Measurements from ENCODE around the gene LIG4.

The LIG4 gene

GRCh38 chr13:108194435-108194936 lies 20.9 kb downstream of the LIG4 start:
- no peak for DNase-seq (ENCODE audit: low read depth)

DNA sequence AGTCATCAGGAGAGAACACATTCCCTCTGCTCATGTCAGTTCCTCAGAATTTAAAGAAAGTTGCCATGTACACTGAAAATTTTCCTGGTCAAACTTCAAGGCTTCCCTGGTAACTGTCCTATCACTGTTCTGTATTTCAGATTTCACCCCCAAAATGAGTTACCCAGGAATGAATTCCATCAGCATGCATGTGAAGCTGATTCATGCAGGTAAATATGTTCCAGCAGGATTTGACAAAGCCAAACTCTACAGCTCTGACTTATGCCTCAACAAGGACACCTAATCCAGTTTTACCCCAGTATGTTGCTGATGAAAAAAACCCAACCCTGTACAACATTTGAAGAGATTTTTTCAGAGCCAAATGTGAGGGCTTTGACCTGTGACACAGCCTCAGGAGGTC lies 21.5 kb downstream of the LIG4 start:
- no peak for DNase-seq (ENCODE audit: low read depth)

DNA sequence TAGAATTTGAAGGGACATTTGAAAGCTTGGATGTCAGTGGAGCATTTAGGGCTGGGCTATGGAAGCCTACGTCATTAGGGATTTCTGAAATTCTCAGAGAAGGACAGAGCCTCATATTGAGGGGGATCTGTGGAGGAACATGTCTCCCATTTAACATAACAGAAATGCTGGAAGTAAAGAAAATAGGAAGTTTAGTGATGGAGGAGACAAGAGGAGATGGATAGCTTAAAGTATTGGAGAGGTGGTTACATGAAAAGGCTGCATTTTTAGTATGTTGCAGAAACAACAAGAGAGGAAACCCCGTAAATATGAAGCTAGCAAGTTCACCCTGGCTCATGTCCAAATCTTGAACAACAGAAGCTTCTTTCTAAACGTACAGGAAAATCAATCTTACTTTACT lies 24.4 kb downstream of the LIG4 start:
- DNase-seq (ENCODE audit: low read depth), result no peak

DNA sequence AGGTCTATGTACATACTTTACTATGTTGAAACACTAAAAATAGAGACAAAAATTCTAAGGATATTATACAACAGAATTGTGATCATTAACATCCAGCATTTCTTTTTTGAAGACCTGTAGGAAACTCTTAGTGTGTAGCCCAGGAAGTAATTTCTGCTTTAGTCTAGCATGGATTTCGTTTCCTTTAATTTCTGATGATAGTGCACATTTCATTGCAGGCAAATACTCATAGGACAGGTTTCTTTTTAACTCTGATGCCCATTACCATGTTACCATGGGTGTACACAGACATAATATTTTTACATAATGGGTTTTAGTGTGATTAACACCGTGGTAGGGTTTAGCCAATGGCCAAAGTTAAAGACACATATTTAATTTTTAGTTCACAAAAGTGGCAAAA lies 27.1 kb downstream of the LIG4 start:
- DNase-seq (ENCODE audit: low read depth), result no peak

DNA sequence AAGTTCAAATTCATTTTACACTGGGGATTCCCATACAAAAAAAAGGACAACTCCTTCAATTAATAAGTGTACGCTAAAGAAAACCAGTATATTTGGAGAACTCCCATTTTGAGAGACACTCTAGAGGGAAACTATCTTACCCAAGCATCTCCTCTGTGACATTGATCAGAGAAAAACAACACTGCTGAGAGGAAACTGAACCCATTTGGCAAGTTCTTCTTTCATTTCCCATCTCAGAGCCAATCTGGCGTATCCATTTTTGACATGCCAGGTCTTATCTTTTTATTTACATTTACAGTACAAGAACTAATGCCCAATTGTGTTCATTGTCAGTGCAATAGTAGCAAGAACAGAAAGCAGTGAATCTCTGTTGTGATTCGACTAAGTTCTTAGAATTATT lies 30.1 kb downstream of the LIG4 start:
- DNase-seq (ENCODE audit: low read depth), result no peak

DNA sequence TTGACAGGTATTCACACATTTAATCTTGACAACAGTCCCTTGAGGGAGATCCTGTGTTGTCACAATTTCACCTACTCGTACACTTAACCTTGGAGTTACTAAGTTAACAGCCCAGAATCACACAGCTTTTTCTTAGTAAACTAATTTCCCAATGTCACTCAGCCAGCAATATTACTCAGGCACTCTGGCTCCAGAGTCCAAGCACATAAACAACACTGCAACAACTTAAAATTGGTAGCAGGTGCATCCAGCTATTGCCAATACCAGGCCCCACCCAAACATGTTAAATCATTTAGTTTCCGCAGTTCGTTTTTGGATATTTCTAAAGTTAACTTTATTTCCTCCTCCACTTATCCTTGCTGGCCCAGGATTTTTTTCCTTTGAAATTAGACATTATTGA lies 32.7 kb downstream of the LIG4 start:
- no peak for DNase-seq (ENCODE audit: low read depth)

DNA sequence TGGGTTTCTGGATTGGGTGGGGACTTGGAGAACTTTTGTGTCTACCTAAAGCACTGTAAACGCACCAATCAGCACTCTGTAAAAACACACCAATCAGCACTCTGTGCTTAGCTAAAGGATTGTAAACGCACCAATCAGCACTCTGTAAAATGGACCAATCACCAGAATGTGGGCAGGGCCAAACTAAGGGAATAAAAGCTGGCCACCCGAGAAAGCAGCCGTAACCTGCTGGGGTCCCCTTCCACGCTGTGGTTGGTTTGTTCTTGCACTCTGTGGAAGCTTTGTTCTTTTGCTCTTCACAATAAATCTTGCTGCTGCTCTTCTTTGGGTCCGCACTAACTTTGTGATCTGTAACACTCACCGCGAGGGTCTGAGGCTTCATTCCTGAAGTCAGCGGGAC lies 37.3 kb downstream of the LIG4 start:
- no peak for DNase-seq (ENCODE audit: low read depth)

GRCh38 chr13:108176685-108177274 lies 38.6 kb downstream of the LIG4 start:
- DNase-seq (ENCODE audit: low read depth), result no peak

DNA sequence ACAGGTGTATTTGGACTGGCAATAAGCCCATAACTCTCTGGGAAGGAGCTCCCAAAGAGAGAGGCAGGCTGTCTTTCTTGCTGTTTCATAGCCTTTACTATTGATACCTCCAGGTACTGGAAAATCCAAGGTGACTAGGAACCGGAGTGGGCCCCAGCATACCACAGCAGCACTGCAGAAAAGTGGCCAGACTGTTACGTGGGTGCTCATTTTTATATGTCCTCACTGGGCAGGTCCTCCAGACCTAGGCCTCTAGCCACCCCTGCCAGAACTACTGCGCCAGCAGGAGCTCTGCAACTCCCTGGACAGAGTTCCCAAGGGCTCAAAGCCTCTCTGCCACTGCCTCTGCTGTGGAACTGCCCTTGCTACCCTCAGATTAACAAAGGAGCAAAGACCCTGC lies 46.4 kb downstream of the LIG4 start:
- no peak for DNase-seq (ENCODE audit: low read depth)

DNA sequence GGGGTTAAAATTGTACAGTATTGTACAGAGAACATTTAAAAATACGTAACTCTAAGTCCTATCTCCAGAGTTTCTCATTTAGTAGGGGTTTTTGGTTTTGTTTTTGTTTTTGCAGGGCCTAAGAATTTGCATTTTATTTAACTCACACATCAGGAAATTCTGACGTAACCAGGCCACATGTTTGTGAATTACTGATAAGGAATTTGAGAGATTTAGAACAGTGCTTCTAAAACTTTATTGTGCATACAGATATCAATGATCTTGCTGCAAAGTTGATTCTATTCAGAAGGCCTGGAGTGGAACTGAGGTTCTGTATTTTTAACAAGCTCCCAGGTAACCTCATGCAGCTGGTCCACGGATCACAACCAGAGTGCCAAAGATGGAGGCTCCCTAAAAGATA lies 49.3 kb downstream of the LIG4 start:
- no peak for DNase-seq (ENCODE audit: low read depth)

DNA sequence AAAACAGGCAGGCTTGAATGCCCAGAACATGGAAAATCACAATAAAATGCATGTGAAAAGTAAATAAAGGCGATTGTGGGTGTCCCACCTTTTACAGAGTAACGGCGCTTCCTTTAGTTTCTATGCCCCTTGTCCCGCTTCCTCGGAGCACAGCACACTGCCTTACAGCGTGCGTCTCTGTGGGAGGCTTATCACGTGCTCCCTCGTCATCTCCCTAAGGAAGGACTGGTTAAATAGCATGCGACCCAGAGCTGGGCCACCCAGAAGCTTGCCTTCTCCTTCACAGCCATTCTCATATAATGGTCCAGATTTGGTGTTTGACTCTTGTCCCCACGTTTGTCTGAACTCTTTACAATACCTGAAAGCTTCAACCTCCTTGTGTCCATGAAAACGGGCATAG lies 56.6 kb downstream of the LIG4 start:
- no peak for DNase-seq (ENCODE audit: low read depth)

Measured in activated T-helper 1 cell treated with Interleukin-2 at 50 U/mL for 16 hours (primary cell).